HepG2 (cell line): ENCODE results near the gene SETD3. TPM values are rescaled to one million over a fixed set of nuclear protein-coding genes. Genes with fewer than 3 reads are reported as not detected.

Experiments used
- ATAC-seq: fragments of 200-7000 bp; cut with Tn5 transposase; 3 replicates; pipeline ENCODE4 v1.9.1; 2020; ENCODE audit warnings: mild to moderate bottlenecking, moderate library complexity
- BruUV-seq: library from RNA; stranded (reverse); fragments of 400-500 nt; replicated peaks from 2 replicates; lab custom pipeline; 2021; lab: Mats Ljungman, UMichigan
- CTCF ChIA-PET: fragments of 300-600 bp; formaldehyde crosslinking; extraction: SDS; loops from one replicate; lab custom pipeline; 2021; ENCODE audit warnings: low total read pairs, inconsistent platforms, low intra/inter-chr PET ratio; lab: Yijun Ruan, JAX
- POLR2A ChIA-PET: fragments of 350-600 bp; sonication (Branson Sonifier 250); formaldehyde crosslinking; loops from one replicate; lab custom pipeline; 2020; ENCODE audit warnings: antibody characterized with exemption, inconsistent platforms; lab: Yijun Ruan, JAX
- DNase-seq: peaks from one replicate; pipeline ENCODE4 v3.0.0-alpha.2; 2015; ENCODE audit warnings: low spot score
- FAIRE-seq: peaks from 3 replicates; lab custom pipeline; 2011; peaks lifted over from hg19 to GRCh38; lab: Jason Lieb, UNC
- H2AFZ ChIP-seq: one replicate; pipeline ENCODE4 v1.6.1; 2011; ENCODE audit warnings: low read length, inconsistent platforms
- H3K27ac ChIP-seq: fragments of 300-600 bp; 3 replicates; pipeline ENCODE4 v1.8.0; 2011; ENCODE audit warnings: mixed run types, mild to moderate bottlenecking, mixed read lengths, low read length, inconsistent platforms; ENCODE audit not compliant: insufficient read depth; ENCODE audit errors: extremely low read length
- H3K27me3 ChIP-seq, 2 experiments: fragments of 200-600 bp in 1 of 2; 2 replicates in 1 of 2; 3 replicates in 1 of 2; pipeline versions ENCODE4 v1.6.0 to v1.8.0; 2011; ENCODE audit warnings: low read length in 2 of 2, mild to moderate bottlenecking in 2 of 2, moderate library complexity in 2 of 2, inconsistent platforms in 1 of 2; ENCODE audit not compliant: insufficient read depth in 2 of 2, control insufficient read depth in 1 of 2
- H3K36me3 ChIP-seq, 2 experiments: fragments of 200-600 bp in 1 of 2; replicated peaks in 1 of 2; 2 replicates in 1 of 2; 3 replicates in 1 of 2; pipeline versions ENCODE4 v1.5.1 to v1.8.0; 2011; ENCODE audit warnings: low read length in 2 of 2, inconsistent platforms in 1 of 2; ENCODE audit not compliant: insufficient read depth in 2 of 2, control insufficient read depth in 1 of 2
- H3K4me1 ChIP-seq: 2 replicates; pipeline ENCODE4 v1.5.1; 2012; ENCODE audit warnings: low read length, inconsistent platforms; ENCODE audit not compliant: insufficient read depth
- H3K4me2 ChIP-seq: 2 replicates; pipeline ENCODE4 v1.6.0; 2011; ENCODE audit warnings: low read depth, low read length, inconsistent platforms
- H3K4me3 ChIP-seq, 3 experiments: fragments of 200-600 bp in 1 of 3; sonication (generic), shearing (Covaris generic) in 1 of 3; replicated peaks in 1 of 3; 2 replicates each; pipeline ENCODE4 v1.5.1; 2011 to 2016; ENCODE audit warnings: low read length in 3 of 3, inconsistent platforms in 2 of 3, low read depth in 2 of 3, mild to moderate bottlenecking in 2 of 3, control low read depth in 1 of 3, mixed read lengths in 1 of 3; ENCODE audit not compliant: insufficient read depth in 1 of 3
- H3K79me2 ChIP-seq: one replicate; pipeline ENCODE4 v1.6.1; 2011; ENCODE audit warnings: low read length, inconsistent platforms; ENCODE audit not compliant: insufficient read depth
- H3K9ac ChIP-seq: 2 replicates; pipeline ENCODE4 v1.6.0; 2011; ENCODE audit warnings: mild to moderate bottlenecking, low read depth, low read length, inconsistent platforms; ENCODE audit not compliant: insufficient read depth
- H3K9me3 ChIP-seq: 2 replicates; pipeline ENCODE4 v1.5.1; 2012; ENCODE audit warnings: mild to moderate bottlenecking, low read length
- H4K20me1 ChIP-seq: 2 replicates; pipeline ENCODE4 v1.6.0; 2011; ENCODE audit warnings: inconsistent platforms, mild to moderate bottlenecking, low read length, moderate library complexity; ENCODE audit not compliant: insufficient read depth
- EED ChIP-seq: sonication (generic); formaldehyde crosslinking; IDR thresholded peaks from 2 replicates; pipeline ENCODE4 v1.5.0; 2020; ENCODE audit warnings: mild to moderate bottlenecking, missing genetic modification reagents
- ZMYM3 ChIP-seq: sonication (generic); formaldehyde crosslinking; IDR thresholded peaks from 2 replicates; pipeline ENCODE4 v1.5.1; 2020; ENCODE audit warnings: mild to moderate bottlenecking, missing genetic modification reagents
- ZNF274 ChIP-seq: sonication (generic); formaldehyde crosslinking; IDR thresholded peaks from 2 replicates; pipeline ENCODE4 v1.5.1; 2020; ENCODE audit warnings: mild to moderate bottlenecking, missing genetic modification reagents
- ZNF432 ChIP-seq: sonication (generic); formaldehyde crosslinking; IDR thresholded peaks from 2 replicates; pipeline ENCODE4 v1.5.0; 2020; ENCODE audit warnings: missing genetic modification reagents, mild to moderate bottlenecking, borderline replicate concordance
- ZNF629 ChIP-seq: sonication (generic); formaldehyde crosslinking; conservative IDR thresholded peaks from 2 replicates; pipeline ENCODE4 v1.5.0; 2020; ENCODE audit warnings: missing genetic modification reagents
- WGBS: methylation state at CpG from one replicate; pipeline ENCODE4 v1.1.6; 2017; ENCODE audit warnings: low lambda C conversion rate; 5-methylcytosine and 5-hydroxymethylcytosine counted together
- in situ Hi-C: cut with HindIII; loops from 2 replicates; pipeline ENCODE4 v1.10.0; 2017; ENCODE audit warnings: low pct_unique_long_range_greater_than_20kb; ENCODE audit not compliant: extremely low pct_ligation_motif_present
- intact Hi-C: fragments of 100-400 bp; cut with micrococcal nuclease; formaldehyde crosslinking; loops from one replicate; pipeline ENCODE4 v1.10.0; 2022; ENCODE audit not compliant: unreplicated experiment
- polyA plus RNA-seq, 8 experiments: library from polyadenylated mRNA; depleted of rRNA in 3 of 8; stranded (reverse) in 7 of 8; unstranded in 1 of 8; fragments of >200 nt; fragmentation: Illumina TruSeq in 4 of 8; extraction: Trizol in 4 of 8; gene quantifications; 2 replicates each; pipeline versions ENCODE4 v1.2.1 to v1.2.3, GENCODE V29; 2011 to 2016; ENCODE audit warnings: low read depth in 4 of 8, missing spikeins in 1 of 8, mixed read lengths in 1 of 8; ENCODE audit not compliant: insufficient read depth in 1 of 8
- total RNA-seq, 5 experiments: library from RNA; depleted of rRNA; stranded (reverse); fragments of >200 nt; fragmentation: Illumina TruSeq; extraction: Trizol; gene quantifications; 2 replicates each; pipeline ENCODE4 v1.2.3, GENCODE V29; 2016; ENCODE audit warnings: low read depth in 1 of 5
- TF ChIP-seq, protein P1 (sequence below): sonication (generic); formaldehyde crosslinking; IDR thresholded peaks from 2 replicates; pipeline ENCODE4; 2020; ENCODE audit warnings: missing genetic modification reagents, mild to moderate bottlenecking, borderline replicate concordance
- TF ChIP-seq, protein P2 (sequence below): sonication (generic); formaldehyde crosslinking; IDR thresholded peaks from 2 replicates; pipeline ENCODE4 v1.5.0; 2020; ENCODE audit warnings: mild to moderate bottlenecking, missing genetic modification reagents, moderate library complexity
- TF ChIP-seq, protein P3 (sequence below): sonication (generic); formaldehyde crosslinking; IDR thresholded peaks from 2 replicates; pipeline ENCODE4 v1.5.1; 2020; ENCODE audit warnings: mild to moderate bottlenecking, missing genetic modification reagents, moderate library complexity

SETD3 gene
- total and polyA plus RNA-seq, 2 of the 13 experiments (the other 11 are each of a cell fraction or from before 2014, with no cell fraction given): 30.3 to 67.1 TPM

DNA sequence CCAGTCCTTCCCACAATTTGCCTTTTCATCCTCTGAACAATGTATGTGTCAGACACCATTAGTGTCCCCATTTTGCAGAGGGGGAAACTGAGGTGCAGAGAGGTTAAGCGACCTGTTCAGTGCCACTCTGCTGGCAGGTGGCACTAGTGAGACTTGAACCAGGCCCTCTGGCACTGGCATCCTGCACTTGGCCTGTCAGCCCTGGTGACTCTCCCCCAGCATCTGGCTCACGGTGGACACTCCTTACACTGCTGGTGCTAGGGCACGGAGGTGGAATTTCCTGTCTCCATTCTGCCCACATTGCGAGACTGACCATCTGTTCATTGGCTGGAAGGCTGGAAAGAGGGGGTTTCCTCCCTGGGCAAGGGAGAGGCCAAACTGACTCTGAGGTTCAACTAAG is 49.2 kb upstream of the SETD3 start:
- 100% methylated on average over 3 of the region's 4 CpGs for whole genome bisulfite sequencing
- in situ Hi-C loops (loop anchor here (10.0 kb wide), 1 partner anchor 355 kb away; no protein-coding TSS in a partner anchor), intact Hi-C loops (no loop called here)
- peaks cover 6% of the 10 kb centered on the region; the same call in 1 of the 2 replicates for H3K4me1 ChIP-seq
- no peak overlapping the region for H3K4me3 ChIP-seq
- no peak overlapping the region for H3K9ac ChIP-seq
- no peak overlapping the region for H3K4me2 ChIP-seq
- BruUV-seq: no TSS peak
- ChIA-PET POLR2A (no interaction called here), CTCF (no interaction called here)
- H4K20me1 ChIP-seq: peaks cover 16% of the 10 kb centered on the region; the same call in 1 of the 2 replicates
- ATAC-seq (no peak), DNase-seq (no peak), FAIRE-seq (no peak)
- H3K27ac ChIP-seq: no peak overlapping the region
- TF ChIP-seq, protein P1, sequence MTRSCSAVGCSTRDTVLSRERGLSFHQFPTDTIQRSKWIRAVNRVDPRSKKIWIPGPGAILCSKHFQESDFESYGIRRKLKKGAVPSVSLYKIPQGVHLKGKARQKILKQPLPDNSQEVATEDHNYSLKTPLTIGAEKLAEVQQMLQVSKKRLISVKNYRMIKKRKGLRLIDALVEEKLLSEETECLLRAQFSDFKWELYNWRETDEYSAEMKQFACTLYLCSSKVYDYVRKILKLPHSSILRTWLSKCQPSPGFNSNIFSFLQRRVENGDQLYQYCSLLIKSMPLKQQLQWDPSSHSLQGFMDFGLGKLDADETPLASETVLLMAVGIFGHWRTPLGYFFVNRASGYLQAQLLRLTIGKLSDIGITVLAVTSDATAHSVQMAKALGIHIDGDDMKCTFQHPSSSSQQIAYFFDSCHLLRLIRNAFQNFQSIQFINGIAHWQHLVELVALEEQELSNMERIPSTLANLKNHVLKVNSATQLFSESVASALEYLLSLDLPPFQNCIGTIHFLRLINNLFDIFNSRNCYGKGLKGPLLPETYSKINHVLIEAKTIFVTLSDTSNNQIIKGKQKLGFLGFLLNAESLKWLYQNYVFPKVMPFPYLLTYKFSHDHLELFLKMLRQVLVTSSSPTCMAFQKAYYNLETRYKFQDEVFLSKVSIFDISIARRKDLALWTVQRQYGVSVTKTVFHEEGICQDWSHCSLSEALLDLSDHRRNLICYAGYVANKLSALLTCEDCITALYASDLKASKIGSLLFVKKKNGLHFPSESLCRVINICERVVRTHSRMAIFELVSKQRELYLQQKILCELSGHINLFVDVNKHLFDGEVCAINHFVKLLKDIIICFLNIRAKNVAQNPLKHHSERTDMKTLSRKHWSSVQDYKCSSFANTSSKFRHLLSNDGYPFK: no peak
- TF ChIP-seq, protein P2, sequence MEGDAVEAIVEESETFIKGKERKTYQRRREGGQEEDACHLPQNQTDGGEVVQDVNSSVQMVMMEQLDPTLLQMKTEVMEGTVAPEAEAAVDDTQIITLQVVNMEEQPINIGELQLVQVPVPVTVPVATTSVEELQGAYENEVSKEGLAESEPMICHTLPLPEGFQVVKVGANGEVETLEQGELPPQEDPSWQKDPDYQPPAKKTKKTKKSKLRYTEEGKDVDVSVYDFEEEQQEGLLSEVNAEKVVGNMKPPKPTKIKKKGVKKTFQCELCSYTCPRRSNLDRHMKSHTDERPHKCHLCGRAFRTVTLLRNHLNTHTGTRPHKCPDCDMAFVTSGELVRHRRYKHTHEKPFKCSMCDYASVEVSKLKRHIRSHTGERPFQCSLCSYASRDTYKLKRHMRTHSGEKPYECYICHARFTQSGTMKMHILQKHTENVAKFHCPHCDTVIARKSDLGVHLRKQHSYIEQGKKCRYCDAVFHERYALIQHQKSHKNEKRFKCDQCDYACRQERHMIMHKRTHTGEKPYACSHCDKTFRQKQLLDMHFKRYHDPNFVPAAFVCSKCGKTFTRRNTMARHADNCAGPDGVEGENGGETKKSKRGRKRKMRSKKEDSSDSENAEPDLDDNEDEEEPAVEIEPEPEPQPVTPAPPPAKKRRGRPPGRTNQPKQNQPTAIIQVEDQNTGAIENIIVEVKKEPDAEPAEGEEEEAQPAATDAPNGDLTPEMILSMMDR (CRISPR knock-in tag): peak; percentile 35
- TF ChIP-seq ZNF629 (CRISPR knock-in tag) (peak; percentile 89), EED (CRISPR knock-in tag) (no peak), ZMYM3 (CRISPR knock-in tag) (peak; percentile 46; the same call in 1 of the 2 replicates), ZNF432 (CRISPR knock-in tag) (no peak), ZNF274 (CRISPR knock-in tag) (no peak)
- TF ChIP-seq, protein P3, sequence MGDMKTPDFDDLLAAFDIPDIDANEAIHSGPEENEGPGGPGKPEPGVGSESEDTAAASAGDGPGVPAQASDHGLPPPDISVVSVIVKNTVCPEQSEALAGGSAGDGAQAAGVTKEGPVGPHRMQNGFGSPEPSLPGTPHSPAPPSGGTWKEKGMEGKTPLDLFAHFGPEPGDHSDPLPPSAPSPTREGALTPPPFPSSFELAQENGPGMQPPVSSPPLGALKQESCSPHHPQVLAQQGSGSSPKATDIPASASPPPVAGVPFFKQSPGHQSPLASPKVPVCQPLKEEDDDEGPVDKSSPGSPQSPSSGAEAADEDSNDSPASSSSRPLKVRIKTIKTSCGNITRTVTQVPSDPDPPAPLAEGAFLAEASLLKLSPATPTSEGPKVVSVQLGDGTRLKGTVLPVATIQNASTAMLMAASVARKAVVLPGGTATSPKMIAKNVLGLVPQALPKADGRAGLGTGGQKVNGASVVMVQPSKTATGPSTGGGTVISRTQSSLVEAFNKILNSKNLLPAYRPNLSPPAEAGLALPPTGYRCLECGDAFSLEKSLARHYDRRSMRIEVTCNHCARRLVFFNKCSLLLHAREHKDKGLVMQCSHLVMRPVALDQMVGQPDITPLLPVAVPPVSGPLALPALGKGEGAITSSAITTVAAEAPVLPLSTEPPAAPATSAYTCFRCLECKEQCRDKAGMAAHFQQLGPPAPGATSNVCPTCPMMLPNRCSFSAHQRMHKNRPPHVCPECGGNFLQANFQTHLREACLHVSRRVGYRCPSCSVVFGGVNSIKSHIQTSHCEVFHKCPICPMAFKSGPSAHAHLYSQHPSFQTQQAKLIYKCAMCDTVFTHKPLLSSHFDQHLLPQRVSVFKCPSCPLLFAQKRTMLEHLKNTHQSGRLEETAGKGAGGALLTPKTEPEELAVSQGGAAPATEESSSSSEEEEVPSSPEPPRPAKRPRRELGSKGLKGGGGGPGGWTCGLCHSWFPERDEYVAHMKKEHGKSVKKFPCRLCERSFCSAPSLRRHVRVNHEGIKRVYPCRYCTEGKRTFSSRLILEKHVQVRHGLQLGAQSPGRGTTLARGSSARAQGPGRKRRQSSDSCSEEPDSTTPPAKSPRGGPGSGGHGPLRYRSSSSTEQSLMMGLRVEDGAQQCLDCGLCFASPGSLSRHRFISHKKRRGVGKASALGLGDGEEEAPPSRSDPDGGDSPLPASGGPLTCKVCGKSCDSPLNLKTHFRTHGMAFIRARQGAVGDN (CRISPR knock-in tag): 0 out of 2 replicates have a peak, but pooled peaks have one; percentile 3
- peaks cover 9 to 26% of the 10 kb centered on the region in 2 experiments; a peak in 4 of 5 replicates for H3K36me3 ChIP-seq
- no peak overlapping the region for H2AFZ ChIP-seq
- H3K27me3 ChIP-seq: no peaks in the 10 kb centered on the region
- peaks cover 13% of the 10 kb centered on the region for H3K79me2 ChIP-seq
- no peaks in the 10 kb centered on the region for H3K9me3 ChIP-seq
